ENCODE data around the gene PABPC1L.

The PABPC1L gene

GRCh38 chr20:44918761-44919160 is 8.9 kb downstream of the PABPC1L start:
- no peak overlapping the region for H2AFZ ChIP-seq (ENCODE audit: low read length, unreplicated experiment)
- no peaks in the 10 kb centered on the region for H3K79me2 ChIP-seq (ENCODE audit: control insufficient read depth, insufficient read depth, low read length, unreplicated experiment)
- no peaks in the 10 kb centered on the region for H3K27me3 ChIP-seq (ENCODE audit: insufficient read depth, low read length)
- no peak overlapping the region for H3K4me3 ChIP-seq (ENCODE audit: low read depth, low read length)
- no peaks in the 10 kb centered on the region for H3K4me1 ChIP-seq (ENCODE audit: control insufficient read depth, insufficient read depth, low read length, unreplicated experiment)
- H3K27ac ChIP-seq (ENCODE audit: low read depth, low read length), result no peak overlapping the region
- peaks cover 3% of the 10 kb centered on the region; the same call in 1 of the 2 replicates for H3K36me3 ChIP-seq (ENCODE audit: insufficient read depth, low read length)

- peaks cover 11% of the 10 kb centered on the region; the same call in 1 of the 2 replicates for H3K36me3 ChIP-seq (ENCODE audit: insufficient read depth, low read length)
- H3K4me3 ChIP-seq (ENCODE audit: low read depth, low read length), result no peak overlapping the region
- H3K4me1 ChIP-seq (ENCODE audit: control insufficient read depth, insufficient read depth, low read length, unreplicated experiment), result no peaks in the 10 kb centered on the region
- H3K27ac ChIP-seq (ENCODE audit: low read depth, low read length), result no peak overlapping the region
- H3K79me2 ChIP-seq (ENCODE audit: control insufficient read depth, insufficient read depth, low read length, unreplicated experiment), result no peaks in the 10 kb centered on the region
- no peak overlapping the region for H2AFZ ChIP-seq (ENCODE audit: low read length, unreplicated experiment)
- H3K27me3 ChIP-seq (ENCODE audit: insufficient read depth, low read length), result no peaks in the 10 kb centered on the region
Observed at GRCh38 chr20:44921447-44921846, 11.6 kb downstream of the PABPC1L start.

- no peaks in the 10 kb centered on the region for H3K79me2 ChIP-seq (ENCODE audit: control insufficient read depth, insufficient read depth, low read length, unreplicated experiment)
- H3K4me3 ChIP-seq (ENCODE audit: low read depth, low read length), result no peak overlapping the region
- no peaks in the 10 kb centered on the region for H3K4me1 ChIP-seq (ENCODE audit: control insufficient read depth, insufficient read depth, low read length, unreplicated experiment)
- peaks cover 8% of the 10 kb centered on the region; the same call in 1 of the 2 replicates for H3K36me3 ChIP-seq (ENCODE audit: insufficient read depth, low read length)
- H3K27me3 ChIP-seq (ENCODE audit: insufficient read depth, low read length), result no peaks in the 10 kb centered on the region
- H3K27ac ChIP-seq (ENCODE audit: low read depth, low read length), result no peak overlapping the region
- no peak overlapping the region for H2AFZ ChIP-seq (ENCODE audit: low read length, unreplicated experiment)
Observed at GRCh38 chr20:44924541-44924940, 14.7 kb downstream of the PABPC1L start.

- no peaks in the 10 kb centered on the region for H3K79me2 ChIP-seq (ENCODE audit: control insufficient read depth, insufficient read depth, low read length, unreplicated experiment)
Observed at GRCh38 chr20:44928595-44928994, 18.7 kb downstream of the PABPC1L start.

GRCh38 chr20:44930517-44931168 is 20.8 kb downstream of the PABPC1L start:
- peaks cover 11% of the 10 kb centered on the region; the same call in 1 of the 2 replicates for H3K36me3 ChIP-seq (ENCODE audit: insufficient read depth, low read length)
- H3K27me3 ChIP-seq (ENCODE audit: insufficient read depth, low read length), result no peaks in the 10 kb centered on the region
- no peak overlapping the region for H3K4me3 ChIP-seq (ENCODE audit: low read depth, low read length)
- H3K79me2 ChIP-seq (ENCODE audit: control insufficient read depth, insufficient read depth, low read length, unreplicated experiment), result no peaks in the 10 kb centered on the region
- no peak overlapping the region for H2AFZ ChIP-seq (ENCODE audit: low read length, unreplicated experiment)
- no peak overlapping the region for H3K27ac ChIP-seq (ENCODE audit: low read depth, low read length)
- H3K4me1 ChIP-seq (ENCODE audit: control insufficient read depth, insufficient read depth, low read length, unreplicated experiment), result no peaks in the 10 kb centered on the region

More at GRCh38 chr20:44928595-44928994, 18.7 kb downstream of the PABPC1L start:
- H3K4me3 ChIP-seq (ENCODE audit: low read depth, low read length), result no peak overlapping the region
- H3K4me1 ChIP-seq (ENCODE audit: control insufficient read depth, insufficient read depth, low read length, unreplicated experiment), result no peaks in the 10 kb centered on the region
- no peak overlapping the region for H2AFZ ChIP-seq (ENCODE audit: low read length, unreplicated experiment)
- H3K27ac ChIP-seq (ENCODE audit: low read depth, low read length), result no peak overlapping the region
- H3K36me3 ChIP-seq (ENCODE audit: insufficient read depth, low read length), result peaks cover 15% of the 10 kb centered on the region; the same call in 1 of the 2 replicates
- H3K27me3 ChIP-seq (ENCODE audit: insufficient read depth, low read length), result no peaks in the 10 kb centered on the region

GRCh38 chr20:44931911-44932310 is 22.1 kb downstream of the PABPC1L start:
- Histone ChIP-seq H3K27me3 (ENCODE audit: insufficient read depth, low read length) (no peaks in the 10 kb centered on the region), H3K4me3 (ENCODE audit: low read depth, low read length) (no peak overlapping the region), H3K4me1 (ENCODE audit: control insufficient read depth, insufficient read depth, low read length, unreplicated experiment) (no peaks in the 10 kb centered on the region), H2AFZ (ENCODE audit: low read length, unreplicated experiment) (no peak overlapping the region), H3K36me3 (ENCODE audit: insufficient read depth, low read length) (0 out of 2 replicates have a peak, but pooled peaks cover 7% of the 10 kb centered on the region), H3K79me2 (ENCODE audit: control insufficient read depth, insufficient read depth, low read length, unreplicated experiment) (no peaks in the 10 kb centered on the region), H3K27ac (ENCODE audit: low read depth, low read length) (no peak overlapping the region)

- 0 out of 2 replicates have a peak, but pooled peaks cover 7% of the 10 kb centered on the region for H3K36me3 ChIP-seq (ENCODE audit: insufficient read depth, low read length)
- no peak overlapping the region for H3K27ac ChIP-seq (ENCODE audit: low read depth, low read length)
- H3K4me1 ChIP-seq (ENCODE audit: control insufficient read depth, insufficient read depth, low read length, unreplicated experiment), result no peaks in the 10 kb centered on the region
- H3K4me3 ChIP-seq (ENCODE audit: low read depth, low read length), result no peak overlapping the region
- no peaks in the 10 kb centered on the region for H3K27me3 ChIP-seq (ENCODE audit: insufficient read depth, low read length)
- no peak overlapping the region for H2AFZ ChIP-seq (ENCODE audit: low read length, unreplicated experiment)
- no peaks in the 10 kb centered on the region for H3K79me2 ChIP-seq (ENCODE audit: control insufficient read depth, insufficient read depth, low read length, unreplicated experiment)
Observed at GRCh38 chr20:44932916-44933315, 23.1 kb downstream of the PABPC1L start.

- Histone ChIP-seq H3K27ac (ENCODE audit: low read depth, low read length) (no peak overlapping the region), H3K4me1 (ENCODE audit: control insufficient read depth, insufficient read depth, low read length, unreplicated experiment) (peaks cover 13% of the 10 kb centered on the region), H3K27me3 (ENCODE audit: insufficient read depth, low read length) (no peaks in the 10 kb centered on the region), H3K79me2 (ENCODE audit: control insufficient read depth, insufficient read depth, low read length, unreplicated experiment) (no peaks in the 10 kb centered on the region), H3K36me3 (ENCODE audit: insufficient read depth, low read length) (0 out of 2 replicates have a peak, but pooled peaks cover 7% of the 10 kb centered on the region), H2AFZ (ENCODE audit: low read length, unreplicated experiment) (no peak overlapping the region), H3K4me3 (ENCODE audit: low read depth, low read length) (no peak overlapping the region)
Observed at GRCh38 chr20:44936510-44936909, 26.6 kb downstream of the PABPC1L start.

- no peak overlapping the region for H2AFZ ChIP-seq (ENCODE audit: low read length, unreplicated experiment)
- no peak overlapping the region for H3K4me3 ChIP-seq (ENCODE audit: low read depth, low read length)
- H3K79me2 ChIP-seq (ENCODE audit: control insufficient read depth, insufficient read depth, low read length, unreplicated experiment), result no peaks in the 10 kb centered on the region
- H3K27ac ChIP-seq (ENCODE audit: low read depth, low read length), result no peak overlapping the region
- no peaks in the 10 kb centered on the region for H3K27me3 ChIP-seq (ENCODE audit: insufficient read depth, low read length)
- peaks cover 13% of the 10 kb centered on the region; the same call in 1 of the 2 replicates for H3K36me3 ChIP-seq (ENCODE audit: insufficient read depth, low read length)
- peaks cover 13% of the 10 kb centered on the region for H3K4me1 ChIP-seq (ENCODE audit: control insufficient read depth, insufficient read depth, low read length, unreplicated experiment)
Observed at GRCh38 chr20:44938637-44939036, 28.8 kb downstream of the PABPC1L start.

GRCh38 chr20:44941120-44941691 is 31.3 kb downstream of the PABPC1L start:
- Histone ChIP-seq H3K4me3 (ENCODE audit: low read depth, low read length) (no peak overlapping the region), H2AFZ (ENCODE audit: low read length, unreplicated experiment) (no peak overlapping the region), H3K36me3 (ENCODE audit: insufficient read depth, low read length) (peaks cover 21% of the 10 kb centered on the region; the same call in 1 of the 2 replicates), H3K27me3 (ENCODE audit: insufficient read depth, low read length) (no peaks in the 10 kb centered on the region), H3K4me1 (ENCODE audit: control insufficient read depth, insufficient read depth, low read length, unreplicated experiment) (peaks cover 13% of the 10 kb centered on the region), H3K27ac (ENCODE audit: low read depth, low read length) (no peak overlapping the region), H3K79me2 (ENCODE audit: control insufficient read depth, insufficient read depth, low read length, unreplicated experiment) (no peaks in the 10 kb centered on the region)
